ENCODE measurements around the gene DEPDC1.
A peak's percentile ranks its signal among the peaks of the same experiment; 100 is the strongest.
"Not testable (repeated sequence)": the region's sequence is repeated elsewhere in the genome, so short reads cannot be mapped to it uniquely, and the experiment has no call there.

Gene DEPDC1

DNA sequence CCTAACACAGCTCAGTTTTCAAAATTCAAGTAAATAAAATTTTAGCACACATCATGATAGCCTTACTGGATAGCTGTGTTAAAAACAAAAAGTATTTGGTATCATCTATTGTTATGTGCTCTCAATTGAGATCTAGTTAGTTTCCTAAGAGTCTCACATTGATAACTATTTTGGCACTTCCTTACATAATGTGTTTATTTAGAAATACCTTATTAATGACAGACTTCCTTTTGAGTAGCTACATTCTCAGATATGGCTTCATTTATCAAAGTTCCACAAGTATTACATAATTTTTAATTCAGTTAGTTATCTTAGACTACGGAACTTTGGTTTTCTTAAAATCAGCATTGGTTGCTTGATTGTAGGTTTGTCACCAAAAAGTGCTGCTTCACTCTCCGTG is 20.3 kb downstream of the DEPDC1 start:
- DNase-seq: not testable (repeated sequence)

DNA sequence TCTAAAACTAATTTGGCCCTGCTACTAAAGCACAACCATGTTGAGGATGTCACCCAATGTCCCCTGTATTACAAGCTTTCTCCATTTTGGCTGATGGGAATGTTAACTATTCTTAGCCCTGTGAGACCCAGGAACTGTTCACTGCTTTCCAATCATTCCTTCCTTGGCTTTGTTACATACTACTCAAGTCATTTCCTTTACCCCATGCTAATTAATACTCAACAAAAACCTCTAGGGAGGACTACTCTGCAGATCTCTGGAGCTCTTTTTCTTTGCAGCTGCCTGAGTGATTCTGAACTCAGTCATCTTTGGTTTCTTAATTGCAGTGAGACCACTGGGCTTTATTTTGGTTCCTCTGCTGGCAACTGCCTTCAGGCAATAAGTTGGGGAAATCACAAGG is 23.8 kb downstream of the DEPDC1 start:
- no peak for DNase-seq

DNA sequence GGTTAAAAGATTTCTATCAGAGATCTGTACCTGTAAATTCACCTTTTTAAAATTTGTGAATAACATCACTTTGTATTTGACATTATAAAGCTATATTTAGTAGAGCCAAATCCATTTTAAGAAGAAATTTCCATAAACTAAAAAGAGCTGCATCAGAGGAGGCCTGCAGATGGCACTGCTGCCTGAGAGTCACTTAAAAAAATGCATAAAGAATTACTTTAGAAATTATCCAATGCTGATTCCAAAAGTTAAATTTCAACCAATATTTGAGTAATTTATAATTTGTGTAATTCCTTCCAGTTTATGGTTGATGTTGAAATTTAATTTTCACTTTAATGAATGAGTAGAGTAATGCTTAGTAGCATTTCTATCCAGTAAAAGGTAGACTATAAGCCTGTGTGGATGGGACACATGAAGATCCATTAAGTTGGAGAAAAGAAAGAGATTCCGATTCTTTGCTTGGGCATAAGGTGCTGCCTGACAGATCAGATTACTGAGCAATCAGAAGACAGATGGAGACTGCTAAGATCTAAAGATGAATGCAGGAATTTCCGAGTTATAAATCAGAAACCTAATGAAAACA is 26.4 kb downstream of the DEPDC1 start:
- DNase-seq: peak; percentile 46

DNA sequence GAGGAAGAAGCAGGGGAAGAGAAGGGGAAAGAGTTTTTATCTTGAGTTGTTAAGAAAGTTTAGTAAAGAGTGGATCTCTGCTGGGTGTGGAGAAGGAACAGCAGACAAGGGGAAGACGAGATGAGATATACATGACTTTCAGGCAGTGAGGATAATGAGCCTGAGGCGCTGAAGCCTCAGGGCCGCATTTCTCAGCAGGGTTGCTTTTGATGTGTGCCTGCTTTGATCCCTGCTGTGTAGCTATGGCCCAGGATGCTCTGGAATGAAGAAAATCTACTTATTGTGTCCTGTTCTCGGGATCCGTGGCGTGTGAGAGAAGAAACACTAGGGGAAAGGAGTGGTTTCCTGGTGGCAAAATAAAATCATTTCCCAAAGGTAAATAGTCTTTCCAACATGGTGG is 32.0 kb downstream of the DEPDC1 start:
- DNase-seq: no peak

DNA sequence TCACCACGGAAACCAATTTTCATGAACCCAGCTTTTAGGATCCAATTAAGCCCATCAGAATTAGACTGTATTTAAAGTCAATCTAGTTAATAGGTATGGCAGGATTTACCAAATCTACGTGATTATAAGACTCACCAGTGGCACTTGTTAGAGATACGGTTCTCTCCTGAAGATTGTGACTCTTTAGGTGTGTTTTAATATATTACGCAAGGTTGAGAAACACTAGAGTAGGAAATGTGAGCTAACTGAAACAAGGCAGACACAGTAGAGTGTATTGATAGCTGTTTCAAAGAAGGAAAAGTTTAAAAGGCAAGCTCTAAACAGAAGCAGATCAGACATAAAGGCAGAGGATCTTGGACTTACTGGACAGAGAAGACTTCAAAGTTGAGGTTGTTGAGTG is 35.9 kb downstream of the DEPDC1 start:
- no peak for DNase-seq

DNA sequence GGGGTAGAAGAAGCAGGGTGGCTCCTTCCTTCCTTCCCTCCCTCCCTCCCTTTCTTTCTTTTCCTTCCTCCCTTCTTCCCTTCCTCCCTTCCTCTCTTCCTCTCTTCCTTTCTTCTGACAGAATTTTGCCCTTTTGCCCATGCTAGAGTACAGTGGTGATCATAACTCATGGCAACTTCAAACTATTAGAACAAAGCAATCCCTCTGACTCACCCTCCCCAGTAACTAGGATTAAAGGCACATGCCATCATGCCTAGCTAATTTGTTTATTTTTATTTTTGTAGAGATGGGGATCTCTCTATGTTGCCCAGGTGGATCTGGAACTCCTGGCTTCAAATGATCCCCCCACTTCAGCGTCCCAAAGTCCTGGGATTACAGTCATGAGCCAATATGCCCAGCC is 37.1 kb downstream of the DEPDC1 start:
- no peak for DNase-seq

DNA sequence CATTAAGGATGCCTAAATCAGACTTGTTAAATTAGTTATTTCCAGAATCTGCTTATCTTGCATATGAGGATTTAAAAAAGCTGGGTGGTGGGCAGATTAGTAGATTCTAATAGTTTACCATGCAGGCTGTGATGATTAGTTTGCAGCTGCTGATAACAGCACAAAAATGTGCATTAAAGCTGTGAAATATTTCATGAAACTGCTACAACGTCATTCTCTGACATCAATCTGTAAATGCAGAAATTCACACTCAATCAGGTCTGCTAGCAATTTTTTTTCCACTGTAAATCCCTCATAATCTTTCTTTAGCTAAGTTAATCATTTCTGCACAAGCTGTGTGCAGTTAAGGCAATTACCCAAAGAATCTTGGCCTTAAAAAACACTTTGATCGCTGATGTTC is 37.8 kb downstream of the DEPDC1 start:
- no peak for DNase-seq

DNA sequence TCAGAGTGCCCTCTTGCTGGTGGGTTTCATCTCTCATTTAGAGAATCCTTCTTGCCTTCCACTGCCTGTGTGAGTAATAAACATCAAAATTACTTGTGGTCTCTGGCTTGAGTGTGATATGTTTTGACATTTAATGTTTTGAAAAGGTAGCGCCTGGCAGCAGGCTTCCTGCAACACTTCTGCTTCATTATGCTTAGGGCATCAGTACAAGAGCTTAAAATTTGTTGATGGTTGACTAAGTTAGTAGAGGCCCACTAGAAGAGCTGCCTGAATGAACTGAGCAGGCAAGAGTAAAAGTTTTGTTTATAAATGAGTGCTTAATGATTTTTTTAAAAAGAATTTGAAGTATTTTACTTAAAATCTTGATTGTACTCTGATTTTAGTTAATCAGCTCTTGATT is 40.7 kb downstream of the DEPDC1 start:
- no peak for DNase-seq

DNA sequence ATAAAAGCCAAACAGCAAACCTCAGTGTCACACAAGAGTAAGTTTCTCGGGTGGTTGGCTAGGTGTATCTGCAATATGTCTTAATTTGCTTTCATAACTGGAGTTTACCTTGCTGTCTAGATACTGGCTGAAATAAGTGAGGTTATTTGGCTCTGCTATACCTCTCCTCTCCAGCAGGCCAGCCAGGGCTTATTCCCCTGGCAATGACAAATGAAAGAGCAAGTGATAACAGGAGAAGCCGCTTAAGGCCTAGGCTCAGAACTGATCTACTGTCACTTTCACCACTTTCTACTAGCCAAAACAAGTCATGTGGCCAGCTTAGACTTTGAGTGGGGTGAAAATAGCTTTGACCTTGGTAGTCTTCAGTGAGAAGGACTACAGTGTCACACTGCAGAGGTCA is 42.3 kb downstream of the DEPDC1 start:
- no peak for DNase-seq

DNA sequence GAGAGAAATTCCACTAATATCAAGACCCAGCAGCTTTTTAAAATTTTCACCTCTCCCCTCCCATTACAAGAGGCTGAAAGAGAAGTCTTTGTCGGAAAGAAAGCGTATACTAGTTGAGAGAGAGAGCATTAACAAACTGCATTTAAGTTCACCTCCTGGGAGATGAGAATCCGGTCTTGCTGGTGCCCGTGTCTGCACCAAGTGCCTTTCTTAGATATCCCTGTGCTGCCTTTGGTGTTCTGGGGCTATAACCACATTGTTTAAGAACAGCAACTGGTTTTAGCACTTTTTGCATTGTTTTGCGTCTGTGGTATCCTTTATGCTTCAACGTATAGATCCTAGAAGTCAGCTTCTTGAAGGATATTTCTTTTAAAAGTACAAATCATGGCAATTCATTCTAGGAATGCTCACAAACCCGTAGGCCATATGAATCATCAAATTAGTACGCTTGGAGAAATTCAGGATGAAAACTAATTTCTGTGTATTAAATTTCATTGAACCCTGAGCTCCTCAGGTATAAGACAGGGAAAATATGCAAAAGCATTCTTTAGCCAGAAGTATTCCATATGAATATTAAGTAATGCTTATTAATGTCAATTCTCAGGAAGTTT is 43.7 kb downstream of the DEPDC1 start:
- DNase-seq: no peak

DNA sequence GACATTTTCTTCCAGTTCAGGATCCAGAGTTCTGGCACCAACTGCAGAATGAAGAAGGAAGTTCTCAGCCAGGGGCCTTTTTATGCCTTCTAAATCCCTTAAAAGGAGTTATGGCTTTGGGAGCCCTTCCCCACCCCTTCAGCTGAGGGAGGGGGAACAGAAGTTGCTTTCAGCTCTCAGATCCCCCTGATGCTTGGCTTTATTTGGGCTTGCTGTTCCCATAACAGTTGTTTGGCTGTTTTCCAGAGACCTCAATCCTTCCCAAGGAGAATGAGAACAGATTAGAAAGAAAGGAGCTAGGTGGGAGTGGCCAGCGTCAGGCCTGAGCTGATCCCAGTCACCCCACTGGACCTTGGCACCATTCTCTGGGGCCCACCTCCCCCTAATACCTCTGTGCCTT is 47.0 kb downstream of the DEPDC1 start, which contains the start of gene RPE65:
TSS of gene RPE65 (minus strand) at position 54 of the 400 bp plus-strand sequence. CDS start at position 5, 49 bp downstream.
- no peak for DNase-seq

DNA sequence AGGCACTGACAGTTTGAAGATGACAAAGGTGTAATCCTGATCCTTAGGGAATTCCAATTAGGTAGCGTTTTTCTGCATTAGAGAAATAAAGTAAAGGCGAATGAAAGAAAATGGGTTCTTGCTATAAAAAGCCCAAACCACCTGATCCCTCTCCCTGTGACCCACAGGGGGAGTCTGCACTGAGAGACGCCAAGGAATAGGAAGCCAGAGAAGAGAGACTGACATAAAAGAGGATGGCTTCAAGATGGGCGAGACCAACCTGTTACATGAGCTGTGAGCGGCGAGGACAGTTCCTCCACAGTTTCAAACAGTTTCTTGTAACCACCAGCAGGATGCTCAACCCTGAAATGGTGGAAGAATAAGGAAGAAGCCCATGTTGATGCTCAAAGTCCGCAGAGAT is 48.5 kb downstream of the DEPDC1 start:
- no peak for DNase-seq

DNA sequence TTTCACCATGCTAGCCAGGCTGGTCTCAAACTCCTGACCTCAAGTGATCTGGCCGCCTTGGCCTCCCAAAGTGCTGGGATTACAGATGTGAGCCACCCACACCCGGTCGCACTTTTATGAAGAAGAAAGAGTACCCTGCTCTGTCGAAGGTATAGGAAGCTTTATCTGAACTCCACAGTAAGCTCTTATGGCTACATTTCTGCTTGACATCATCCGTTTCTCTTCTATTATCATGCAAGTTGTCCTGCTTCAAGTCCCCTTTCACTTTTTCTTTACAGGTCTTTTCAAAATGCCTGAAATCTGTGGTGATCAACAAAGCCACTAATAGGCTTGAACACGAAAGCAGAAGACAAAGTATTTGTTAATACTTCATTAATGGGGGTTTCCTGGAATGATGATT is 51.2 kb downstream of the DEPDC1 start:
- no peak for DNase-seq

DNA sequence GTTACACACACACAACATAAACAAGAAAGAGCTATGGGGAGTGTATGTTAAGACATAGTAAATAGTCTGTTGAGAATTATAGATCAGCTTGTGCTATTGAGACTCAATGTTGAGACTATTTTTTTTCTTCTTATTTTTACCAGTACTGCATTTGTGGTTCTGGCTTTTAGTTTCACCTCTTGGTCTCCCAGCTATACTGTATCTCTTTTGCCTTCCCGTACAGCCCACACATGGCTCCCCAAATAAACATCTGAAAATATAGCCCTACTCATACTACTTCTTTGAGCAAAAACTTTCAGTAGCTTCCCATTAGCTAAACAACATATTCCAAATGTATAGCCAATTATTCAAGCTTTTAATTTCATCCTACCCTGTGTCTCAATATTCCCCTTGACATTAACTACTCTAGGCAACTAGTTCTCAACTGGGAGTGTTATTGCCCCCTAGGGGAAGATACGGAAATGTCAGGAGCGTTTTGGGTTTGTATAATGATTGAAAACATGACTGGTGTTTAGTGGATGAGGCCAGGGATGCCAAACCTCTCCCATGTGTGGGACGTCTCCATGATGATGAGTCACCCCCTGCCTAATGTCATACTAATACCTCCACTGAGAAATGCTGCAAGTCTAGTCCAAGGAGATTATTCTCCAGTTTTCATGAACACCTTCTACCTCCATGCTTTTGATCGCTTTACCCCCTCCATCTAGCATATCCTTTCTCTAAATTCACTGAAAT is 53.9 kb downstream of the DEPDC1 start:
- DNase-seq: peak; percentile 54

DNA sequence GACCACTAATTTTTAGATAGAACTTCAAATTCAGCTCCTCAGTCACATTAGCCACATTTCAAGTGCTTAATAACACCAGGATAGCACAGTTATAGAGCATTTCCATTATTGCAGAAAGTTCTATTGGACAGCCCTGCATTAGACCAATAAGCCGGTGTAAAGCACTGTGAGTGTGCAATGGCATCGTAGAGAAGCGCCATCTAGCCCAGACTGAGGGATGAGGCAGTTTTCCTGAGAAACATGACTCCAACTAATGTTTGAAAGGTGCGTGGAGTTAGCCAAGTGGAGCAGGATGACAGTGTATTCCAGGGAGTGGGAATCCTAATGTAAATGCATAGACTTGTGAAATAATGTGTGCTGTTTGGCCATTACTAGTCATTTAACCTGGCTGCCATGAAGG is 54.9 kb downstream of the DEPDC1 start:
- no peak for DNase-seq

DNA sequence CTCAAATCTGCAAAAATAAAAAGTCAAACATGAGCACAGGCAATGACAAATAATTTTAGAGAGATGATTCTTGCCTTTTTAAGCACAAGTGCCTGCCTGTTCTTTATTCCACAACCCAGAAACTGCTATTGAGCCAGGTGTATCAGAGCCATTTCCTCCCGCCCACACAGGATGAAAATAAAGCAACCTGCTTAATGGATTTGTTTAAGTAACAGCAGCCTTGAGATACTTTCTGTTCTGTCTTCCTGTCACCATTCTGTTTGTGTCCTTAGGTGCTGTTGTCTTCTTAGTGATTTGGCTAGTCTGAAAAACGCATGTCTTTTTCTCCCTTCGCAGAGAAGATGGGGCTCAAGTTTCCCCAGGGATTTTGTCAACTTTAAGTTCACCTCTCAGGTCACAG is 58.6 kb downstream of the DEPDC1 start:
- peak; percentile 42 for DNase-seq

DNA sequence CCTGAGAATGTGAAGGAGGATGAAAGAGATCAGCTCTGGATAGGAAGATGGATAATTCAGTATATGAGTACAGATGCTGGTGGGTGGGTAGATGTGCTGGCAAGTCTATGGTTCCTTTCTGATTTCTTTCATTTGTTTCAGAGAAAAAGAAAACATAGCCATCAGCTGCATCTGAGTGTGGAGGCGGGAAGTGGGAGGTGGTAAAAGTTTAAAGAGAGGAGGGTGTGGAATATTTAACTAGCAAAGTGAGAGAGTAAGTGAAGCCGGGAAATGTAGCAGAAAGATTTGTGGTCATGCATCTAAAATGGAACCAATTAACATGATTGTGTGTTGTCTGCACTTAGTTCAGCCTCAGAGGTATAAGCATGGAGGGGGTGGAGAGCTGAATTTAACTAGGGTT is 63.5 kb downstream of the DEPDC1 start:
- no peak for DNase-seq

DNA sequence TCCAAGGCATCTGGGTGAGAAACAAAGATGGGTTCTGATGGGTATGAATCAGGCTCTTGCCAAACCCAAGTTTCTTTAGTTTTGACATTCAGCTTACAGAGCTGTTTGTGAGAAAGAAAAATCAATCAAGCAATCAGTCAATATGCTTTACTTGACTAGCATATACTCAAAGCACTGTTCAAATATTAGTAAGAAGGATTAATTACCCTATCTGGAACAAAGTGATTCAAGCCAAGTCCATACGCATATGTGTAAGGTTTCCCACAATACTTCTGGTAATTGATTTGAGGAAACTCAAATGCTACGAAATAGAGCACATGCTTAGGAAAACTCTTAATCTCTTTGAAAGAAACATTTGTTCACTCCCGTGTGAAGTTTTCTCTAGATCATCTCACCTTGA is 65.8 kb downstream of the DEPDC1 start:
- no peak for DNase-seq

DNA sequence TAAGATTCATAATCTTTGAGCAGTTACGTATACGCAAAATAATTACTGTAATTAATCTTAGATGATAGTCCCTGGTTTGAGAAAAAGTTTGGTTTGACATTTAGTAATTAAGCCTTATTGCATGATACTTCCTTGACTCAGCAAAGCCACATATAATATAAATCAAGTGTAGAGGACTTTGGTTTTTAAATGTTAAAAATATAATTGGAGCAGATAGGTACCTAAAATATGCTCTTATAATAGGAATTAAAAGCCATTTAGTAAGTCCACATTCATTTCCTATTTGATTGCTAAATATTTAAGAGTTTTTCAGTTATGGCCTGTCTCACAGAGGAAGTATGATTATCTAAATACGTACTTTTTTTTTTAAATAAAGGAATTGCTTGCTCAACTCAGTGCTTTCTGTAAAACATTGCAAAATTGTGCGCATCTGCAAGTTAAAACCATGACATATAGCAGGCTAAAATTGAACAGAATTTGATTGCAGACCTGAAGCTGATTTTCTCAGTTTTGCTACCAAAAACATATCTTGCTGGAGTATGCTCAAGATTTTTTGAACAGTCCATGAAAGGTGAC is 67.6 kb downstream of the DEPDC1 start:
- no peak for DNase-seq

DNA sequence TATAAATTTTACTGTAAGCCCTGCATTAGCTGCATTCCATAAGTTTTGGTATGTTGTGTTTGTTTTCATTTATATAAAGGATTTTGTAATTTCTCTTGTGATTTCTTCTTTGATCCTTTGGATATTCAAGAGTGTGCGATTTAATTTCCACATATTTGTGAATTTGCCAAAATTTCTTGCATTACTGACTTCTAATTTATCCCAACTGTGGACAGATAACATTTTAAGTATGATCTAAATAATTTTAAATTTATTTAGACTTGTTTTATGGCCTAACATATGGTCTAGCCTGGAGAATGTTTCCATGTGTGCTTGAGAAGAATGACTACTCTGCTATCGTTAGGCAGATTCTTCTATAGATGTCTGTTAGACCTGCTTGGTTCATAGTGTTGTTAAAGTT is 70.3 kb downstream of the DEPDC1 start:
- DNase-seq: no peak
